Neuronal stem cell (in vitro differentiated cells): ENCODE results near the gene SPATA20.

Experiments
- DNase-seq: peaks from one replicate; pipeline ENCODE4 v3.0.0-alpha.2; 2013; ENCODE audit warnings: low spot score
- H2AFZ ChIP-seq: one replicate; pipeline ENCODE4 v1.6.1; 2013; ENCODE audit warnings: mild to moderate bottlenecking, low read length, inconsistent platforms
- H2AK5ac ChIP-seq: 2 replicates; pipeline ENCODE4 v1.6.1; 2013; ENCODE audit warnings: low read depth, mild to moderate bottlenecking, inconsistent platforms, low read length, moderate library complexity, mixed read lengths
- H2BK120ac ChIP-seq: 2 replicates; pipeline ENCODE4 v1.6.1; 2013; ENCODE audit warnings: low read depth, mild to moderate bottlenecking, inconsistent platforms, low read length, moderate library complexity, mixed read lengths
- H2BK12ac ChIP-seq: one replicate; pipeline ENCODE4 v1.6.1; 2013; ENCODE audit warnings: low read length, inconsistent platforms
- H2BK15ac ChIP-seq: 2 replicates; pipeline ENCODE4 v1.6.1; 2013; ENCODE audit warnings: mild to moderate bottlenecking, low read length, inconsistent platforms, mixed read lengths
- H2BK5ac ChIP-seq: one replicate; pipeline ENCODE4 v1.6.1; 2013; ENCODE audit warnings: inconsistent platforms, mild to moderate bottlenecking, low read length, moderate library complexity
- H3K14ac ChIP-seq: one replicate; pipeline ENCODE4 v1.6.1; 2013; ENCODE audit warnings: low read length, inconsistent platforms
- H3K18ac ChIP-seq: 2 replicates; pipeline ENCODE4 v1.6.1; 2013; ENCODE audit warnings: low read length, inconsistent platforms
- H3K23ac ChIP-seq: 2 replicates; pipeline ENCODE4 v1.6.1; 2013; ENCODE audit warnings: low read depth, mild to moderate bottlenecking, mixed read lengths, low read length, inconsistent platforms; ENCODE audit not compliant: poor library complexity
- H3K27ac ChIP-seq: replicated peaks from 3 replicates; pipeline ENCODE4 v1.5.1; 2013; ENCODE audit warnings: low read length, inconsistent platforms
- H3K27me3 ChIP-seq, 3 experiments: 2 replicates each; pipeline ENCODE4 v1.6.1; 2013; ENCODE audit warnings: low read length in 3 of 3, mild to moderate bottlenecking in 2 of 3, inconsistent platforms in 1 of 3, low read depth in 1 of 3, mixed read lengths in 1 of 3, moderate library complexity in 1 of 3; ENCODE audit not compliant: control insufficient read depth in 3 of 3, insufficient read depth in 3 of 3
- H3K36me3 ChIP-seq, 2 donors: replicated peaks in 1 of 2; 2 replicates each; pipeline ENCODE4 v1.6.1; 2013; ENCODE audit warnings: low read length in 2 of 2; ENCODE audit not compliant: control insufficient read depth in 2 of 2, insufficient read depth in 2 of 2
- H3K4ac ChIP-seq: 2 replicates; pipeline ENCODE4 v1.6.1; 2013; ENCODE audit warnings: inconsistent platforms, mild to moderate bottlenecking, low read length, moderate library complexity
- H3K4me1 ChIP-seq, 2 donors: 1 replicate in 1 of 2; 2 replicates in 1 of 2; pipeline ENCODE4 v1.6.1; 2013; ENCODE audit warnings: low read length in 2 of 2, low read depth in 1 of 2; ENCODE audit not compliant: control insufficient read depth in 2 of 2, insufficient read depth in 1 of 2
- H3K4me2 ChIP-seq: one replicate; pipeline ENCODE4 v1.6.1; 2013; ENCODE audit warnings: mild to moderate bottlenecking, low read length, inconsistent platforms; ENCODE audit not compliant: insufficient read depth, poor library complexity, severe bottlenecking
- H3K4me3 ChIP-seq, 2 donors: 2 replicates each; pipeline ENCODE4 v1.5.1; 2013; ENCODE audit warnings: low read length in 2 of 2, mild to moderate bottlenecking in 2 of 2, inconsistent platforms in 1 of 2, moderate library complexity in 1 of 2
- H3K79me1 ChIP-seq: one replicate; pipeline ENCODE4 v1.6.1; 2013; ENCODE audit warnings: low read depth, mild to moderate bottlenecking, inconsistent platforms, low read length, moderate library complexity
- H3K9ac ChIP-seq: one replicate; pipeline ENCODE4 v1.6.1; 2013; ENCODE audit warnings: mild to moderate bottlenecking, low read depth, low read length, inconsistent platforms; ENCODE audit not compliant: poor library complexity
- H3K9me3 ChIP-seq, 2 donors: replicated peaks in 1 of 2; 2 replicates each; pipeline versions ENCODE3 to v1.6.1; 2013; ENCODE audit warnings: low read length in 2 of 2, mild to moderate bottlenecking in 2 of 2, inconsistent platforms in 1 of 2, low read depth in 1 of 2, mixed read lengths in 1 of 2, moderate library complexity in 1 of 2; ENCODE audit not compliant: control insufficient read depth in 2 of 2, insufficient read depth in 1 of 2
- H4K8ac ChIP-seq: one replicate; pipeline ENCODE4 v1.6.1; 2013; ENCODE audit warnings: low read depth, mild to moderate bottlenecking, inconsistent platforms, low read length, moderate library complexity
- H4K91ac ChIP-seq: one replicate; pipeline ENCODE4 v1.6.1; 2013; ENCODE audit warnings: low read length, low read depth, mild to moderate bottlenecking, inconsistent platforms; ENCODE audit not compliant: poor library complexity
- WGBS, 2 donors: extraction: QIAGEN DNeasy Blood & Tissue Kit; methylation state at CpG; one replicate each; pipeline ENCODE4 v1.1.7; 2013; ENCODE audit warnings: missing lambda C conversion rate in 2 of 2, mixed read lengths in 1 of 2; ENCODE audit not compliant: insufficient read length in 2 of 2, insufficient replicate concordance in 1 of 2; ENCODE audit errors: extremely low coverage in 2 of 2; 5-methylcytosine and 5-hydroxymethylcytosine counted together

The SPATA20 gene

GRCh38 chr17:50544516-50544915 lies 2.5 kb upstream of the SPATA20 start:
- WGBS, 2 donors = no CpG with 5 or more reads among the region's 7 CpGs
- Histone ChIP-seq H3K79me1 (peaks cover 4% of the 10 kb centered on the region), H2BK120ac (no peak overlapping the region), H3K23ac (no peak overlapping the region), H2BK15ac (peak overlapping the region; percentile 3), H3K4ac (no peak overlapping the region), H3K9ac (no peak overlapping the region), H3K4me3 (no peak overlapping the region), H3K4me1 (peaks cover 20 to 26% of the 10 kb centered on the region in 2 donors), H3K18ac (no peak overlapping the region), H3K27ac (no peak overlapping the region), H4K8ac (no peak overlapping the region), H2BK12ac (no peak overlapping the region), H2AFZ (no peak overlapping the region), H4K91ac (no peak overlapping the region), H2AK5ac (no peak overlapping the region), H3K9me3 (no peaks in the 10 kb centered on the region), H2BK5ac (no peak overlapping the region), H3K14ac (no peak overlapping the region), H3K27me3 (peaks cover 0 to 22% (median 0%) of the 10 kb centered on the region in 3 experiments), H3K4me2 (no peak overlapping the region), H3K36me3 (peaks cover 0 to under 1% of the 10 kb centered on the region in 2 donors)
- DNase-seq = no peak

- H3K14ac ChIP-seq = no peak overlapping the region
- H2BK15ac ChIP-seq = peak overlapping the region; percentile 56
- H3K23ac ChIP-seq = no peak overlapping the region
- H3K79me1 ChIP-seq = peaks cover 4% of the 10 kb centered on the region
- H3K36me3 ChIP-seq = peaks cover 0 to 2% of the 10 kb centered on the region in 2 donors
- no peak overlapping the region for H3K9ac ChIP-seq
- no peak overlapping the region for H2AK5ac ChIP-seq
- H3K9me3 ChIP-seq = no peaks in the 10 kb centered on the region
- DNase-seq = no peak
- no peak overlapping the region for H3K18ac ChIP-seq
- no peak overlapping the region for H3K4me3 ChIP-seq
- no peak overlapping the region for H4K8ac ChIP-seq
- no peak overlapping the region for H4K91ac ChIP-seq
- H3K27me3 ChIP-seq = peaks cover 0 to 22% (median 0%) of the 10 kb centered on the region in 3 experiments
- H2AFZ ChIP-seq = no peak overlapping the region
- H3K4me1 ChIP-seq = peaks cover 20 to 21% of the 10 kb centered on the region in 2 donors
- H2BK120ac ChIP-seq = no peak overlapping the region
- no peak overlapping the region for H2BK5ac ChIP-seq
- no peak overlapping the region for H3K27ac ChIP-seq
- no peak overlapping the region for H2BK12ac ChIP-seq
- no peak overlapping the region for H3K4me2 ChIP-seq
- H3K4ac ChIP-seq = no peak overlapping the region
- WGBS, 2 donors = no CpG with 5 or more reads among the region's 8 CpGs
Measured at GRCh38 chr17:50545311-50545710, 1.7 kb upstream of the SPATA20 start.

GRCh38 chr17:50546701-50547034 lies 306 bp upstream of the SPATA20 start:
- Histone ChIP-seq H4K8ac (no peak overlapping the region), H3K27me3 (peaks cover 0 to 11% (median 0%) of the 10 kb centered on the region in 3 experiments), H3K14ac (no peak overlapping the region), H3K4ac (no peak overlapping the region), H3K9me3 (no peaks in the 10 kb centered on the region), H2BK12ac (no peak overlapping the region), H2AFZ (peak overlapping the region; percentile 98), H3K79me1 (peaks cover 4% of the 10 kb centered on the region), H3K18ac (no peak overlapping the region), H3K27ac (no peak overlapping the region), H2BK15ac (peak overlapping the region; percentile 93), H2BK5ac (no peak overlapping the region), H3K9ac (no peak overlapping the region), H2BK120ac (no peak overlapping the region), H4K91ac (no peak overlapping the region), H3K4me2 (no peak overlapping the region), H3K4me1 (peaks cover 16 to 18% of the 10 kb centered on the region in 2 donors), H3K36me3 (peaks cover 0 to 2% of the 10 kb centered on the region in 2 donors), H3K23ac (peak overlapping the region; percentile 85), H2AK5ac (peak overlapping the region; percentile 4), H3K4me3 (peak overlapping the region in 1 of 2 donors; percentile 59)
- no CpG with 5 or more reads among the region's 4 CpGs for WGBS, 2 donors
- DNase-seq = no peak

- DNase-seq = no peak
- Histone ChIP-seq H3K18ac (peak overlapping the region; percentile 96), H3K4me3 (peak overlapping the region in 1 of 2 donors; percentile 59), H3K36me3 (peaks cover 0 to 2% of the 10 kb centered on the region in 2 donors), H3K27ac (no peak overlapping the region), H3K23ac (no peak overlapping the region), H4K8ac (no peak overlapping the region), H3K9ac (no peak overlapping the region), H3K4me2 (peak overlapping the region; percentile 75), H2AFZ (no peak overlapping the region), H2AK5ac (peak overlapping the region; percentile 86), H2BK15ac (peak overlapping the region; percentile 99), H2BK120ac (peak overlapping the region; percentile 51), H3K9me3 (no peaks in the 10 kb centered on the region), H2BK5ac (peak overlapping the region; percentile 48), H4K91ac (peak overlapping the region; percentile 47), H3K4me1 (peaks cover 11 to 14% of the 10 kb centered on the region in 2 donors), H3K4ac (peak overlapping the region; percentile 77), H3K27me3 (peaks cover 0 to 11% (median 0%) of the 10 kb centered on the region in 3 experiments), H3K14ac (no peak overlapping the region), H2BK12ac (peak overlapping the region; percentile 88), H3K79me1 (peaks cover 4% of the 10 kb centered on the region)
- WGBS, 2 donors = no CpG with 5 or more reads among the region's 5 CpGs
Measured at GRCh38 chr17:50547736-50548083, 736 bp downstream of the SPATA20 start.
